LNCaP clone FGC (cell line): ENCODE data around the gene SMTNL2.

Experiments
- DNase-seq: peaks from one replicate; pipeline ENCODE4 v3.0.0-alpha.2; 2011; ENCODE audit warnings: low read depth
- H3K4me3 ChIP-seq: 2 replicates; pipeline ENCODE4 v1.5.1; 2011; ENCODE audit warnings: mild to moderate bottlenecking, low read depth, low read length, control low read depth
- CTCF ChIP-seq: IDR thresholded peaks from 2 replicates; pipeline ENCODE4 v1.5.1; 2012; ENCODE audit warnings: mild to moderate bottlenecking; ENCODE audit not compliant: control insufficient read depth, insufficient read depth; ENCODE audit errors: extremely low read depth

The SMTNL2 gene

DNA sequence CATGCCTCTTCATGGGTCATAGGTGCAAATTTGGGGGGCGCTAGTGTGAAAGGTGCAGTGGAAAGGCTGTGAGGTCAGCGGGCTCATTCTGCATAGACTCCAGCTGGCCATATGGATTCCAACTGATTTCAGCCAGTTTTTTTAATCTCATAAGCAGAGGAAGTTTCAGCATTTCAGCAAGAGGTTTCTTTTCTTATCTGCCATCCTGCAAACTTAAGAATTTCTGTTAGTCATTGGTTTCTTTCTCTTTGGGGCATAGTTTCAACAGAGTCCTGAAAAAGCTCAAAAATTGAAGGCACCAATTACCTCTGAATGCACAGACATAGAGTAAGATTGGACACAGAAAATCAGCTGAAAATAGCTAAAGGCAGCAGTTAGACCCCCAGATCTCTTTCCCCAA lies 73.3 kb downstream of the SMTNL2 start:
- TF ChIP-seq CTCF = no peak
- no peak overlapping the region for H3K4me3 ChIP-seq
- DNase-seq = no peak
